ENCODE data around the gene CLEC10A. TPM values are rescaled to one million over a fixed set of nuclear protein-coding genes. Genes with fewer than 3 reads are reported as not detected.

The CLEC10A gene
- total and polyA plus RNA-seq, 2 experiments from 2014 or later = not detected

DNA sequence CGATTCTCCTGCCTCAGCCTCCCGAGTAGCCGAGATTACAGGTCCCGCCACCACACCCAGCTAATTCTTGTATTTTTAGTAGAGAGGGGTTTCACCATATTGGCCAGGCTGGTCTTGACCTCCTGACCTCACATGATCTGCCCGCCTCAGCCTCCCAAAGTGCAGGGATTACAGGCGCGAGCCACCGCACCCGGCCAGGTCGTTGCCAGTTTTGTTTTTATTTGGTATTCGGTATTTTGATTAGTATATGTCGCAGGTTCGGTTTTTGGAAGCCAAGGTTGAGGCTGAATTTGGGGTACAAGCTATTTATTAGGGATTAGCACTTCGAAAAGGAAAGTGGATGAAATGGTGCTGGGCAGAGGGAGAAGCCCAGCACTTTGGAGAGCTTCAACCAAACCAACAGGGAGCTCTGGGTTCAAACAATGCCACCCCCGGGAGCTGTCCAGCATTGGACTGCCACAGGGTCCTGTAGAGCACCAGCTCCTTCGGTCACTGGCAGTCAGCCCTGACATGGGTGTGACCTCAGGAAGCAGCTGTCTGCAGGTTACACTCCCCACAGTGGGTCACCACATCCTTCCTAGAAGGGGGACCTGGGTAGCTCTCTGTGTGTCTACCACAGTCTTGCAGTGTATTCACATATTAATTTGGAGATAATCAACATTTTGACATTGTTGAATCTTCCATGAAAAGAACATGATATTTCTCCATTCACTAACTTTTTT is 1.5 kb upstream of the CLEC10A start:
- Mint-ChIP-seq H3K4me3 (no peak overlapping the region), H3K9me3 (no peaks in the 10 kb centered on the region; the same call in 2 of the 3 replicates), H3K4me1 (no peaks in the 10 kb centered on the region; the same call in 2 of the 3 replicates), H3K27ac (no peak overlapping the region), H3K36me3 (ENCODE audit: low read depth) (no peaks in the 10 kb centered on the region; the same call in 2 of the 3 replicates), H3K27me3 (ENCODE audit: insufficient read depth, low read depth, poor library complexity) (peaks cover 13% of the 10 kb centered on the region)
- H3K79me2 ChIP-seq (replicated peaks; ENCODE audit: insufficient read depth) = no peaks in the 10 kb centered on the region
- DNase-seq (ENCODE audit: low spot score) (no peak), ATAC-seq (no peak)
- no peaks in the 10 kb centered on the region for H3K27me3 ChIP-seq (ENCODE audit: insufficient read depth)
- no peak overlapping the region for H3K4me3 ChIP-seq
- no peaks in the 10 kb centered on the region for H3K36me3 ChIP-seq (ENCODE audit: insufficient read depth)
- no peak overlapping the region for H3K27ac ChIP-seq (ENCODE audit: low read depth)
- TF ChIP-seq, protein P1, sequence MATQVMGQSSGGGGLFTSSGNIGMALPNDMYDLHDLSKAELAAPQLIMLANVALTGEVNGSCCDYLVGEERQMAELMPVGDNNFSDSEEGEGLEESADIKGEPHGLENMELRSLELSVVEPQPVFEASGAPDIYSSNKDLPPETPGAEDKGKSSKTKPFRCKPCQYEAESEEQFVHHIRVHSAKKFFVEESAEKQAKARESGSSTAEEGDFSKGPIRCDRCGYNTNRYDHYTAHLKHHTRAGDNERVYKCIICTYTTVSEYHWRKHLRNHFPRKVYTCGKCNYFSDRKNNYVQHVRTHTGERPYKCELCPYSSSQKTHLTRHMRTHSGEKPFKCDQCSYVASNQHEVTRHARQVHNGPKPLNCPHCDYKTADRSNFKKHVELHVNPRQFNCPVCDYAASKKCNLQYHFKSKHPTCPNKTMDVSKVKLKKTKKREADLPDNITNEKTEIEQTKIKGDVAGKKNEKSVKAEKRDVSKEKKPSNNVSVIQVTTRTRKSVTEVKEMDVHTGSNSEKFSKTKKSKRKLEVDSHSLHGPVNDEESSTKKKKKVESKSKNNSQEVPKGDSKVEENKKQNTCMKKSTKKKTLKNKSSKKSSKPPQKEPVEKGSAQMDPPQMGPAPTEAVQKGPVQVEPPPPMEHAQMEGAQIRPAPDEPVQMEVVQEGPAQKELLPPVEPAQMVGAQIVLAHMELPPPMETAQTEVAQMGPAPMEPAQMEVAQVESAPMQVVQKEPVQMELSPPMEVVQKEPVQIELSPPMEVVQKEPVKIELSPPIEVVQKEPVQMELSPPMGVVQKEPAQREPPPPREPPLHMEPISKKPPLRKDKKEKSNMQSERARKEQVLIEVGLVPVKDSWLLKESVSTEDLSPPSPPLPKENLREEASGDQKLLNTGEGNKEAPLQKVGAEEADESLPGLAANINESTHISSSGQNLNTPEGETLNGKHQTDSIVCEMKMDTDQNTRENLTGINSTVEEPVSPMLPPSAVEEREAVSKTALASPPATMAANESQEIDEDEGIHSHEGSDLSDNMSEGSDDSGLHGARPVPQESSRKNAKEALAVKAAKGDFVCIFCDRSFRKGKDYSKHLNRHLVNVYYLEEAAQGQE (IDR thresholded peaks at IDR 0.05; ENCODE audit: unreplicated experiment) = peak; percentile 64
- TF ChIP-seq EZH2 (IDR thresholded peaks at IDR 0.05; ENCODE audit: low read depth, unreplicated experiment) = no peak
- H3K9me2 ChIP-seq (ENCODE audit: insufficient read depth) = 0 out of 2 replicates have a peak, but pooled peaks cover 5% of the 10 kb centered on the region
- no peaks in the 10 kb centered on the region for H3K4me1 ChIP-seq (ENCODE audit: insufficient read depth)
- no peaks in the 10 kb centered on the region for H3F3A ChIP-seq (replicated peaks; ENCODE audit: low read depth)
- no peak overlapping the region for H2AFZ ChIP-seq
- H3K4me2 ChIP-seq = no peak overlapping the region
- no peaks in the 10 kb centered on the region for H4K20me1 ChIP-seq (replicated peaks; ENCODE audit: insufficient read depth)

DNA sequence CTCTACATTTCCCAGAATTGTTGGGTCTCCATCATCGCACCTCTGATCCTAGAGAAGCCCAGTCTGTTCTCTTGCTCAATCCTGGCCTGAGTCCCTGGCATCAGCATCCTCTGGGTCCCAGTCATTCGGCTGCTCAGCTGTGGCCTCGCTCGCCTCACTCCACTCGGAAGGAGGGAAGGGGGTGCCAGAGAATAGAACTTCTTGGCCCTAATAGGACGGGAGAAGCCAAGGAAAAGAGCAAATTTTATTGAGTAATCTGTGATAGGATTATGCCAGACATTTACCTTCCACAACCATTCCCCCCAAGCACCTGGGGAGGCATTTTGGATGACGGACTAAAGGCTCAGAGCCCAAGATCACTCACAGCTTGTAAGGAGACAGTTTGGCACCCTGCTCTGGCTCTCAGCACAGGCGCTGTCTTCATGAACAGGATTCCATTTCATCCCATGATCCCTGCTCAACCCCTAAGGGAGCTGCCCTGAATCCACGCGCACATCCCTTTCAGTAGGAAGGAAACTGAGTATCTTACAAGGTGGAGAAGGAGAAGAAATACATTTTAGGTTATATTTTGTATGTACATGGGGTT is 498 bp upstream of the CLEC10A start:
- no peaks in the 10 kb centered on the region for H3K79me2 ChIP-seq (replicated peaks; ENCODE audit: insufficient read depth)
- no peak overlapping the region for H3K27ac Mint-ChIP-seq
- no peaks in the 10 kb centered on the region for H3K36me3 ChIP-seq (ENCODE audit: insufficient read depth)
- H3K4me1 Mint-ChIP-seq = no peaks in the 10 kb centered on the region; the same call in 2 of the 3 replicates
- H3K4me3 Mint-ChIP-seq = no peak overlapping the region
- H4K20me1 ChIP-seq (replicated peaks; ENCODE audit: insufficient read depth) = no peaks in the 10 kb centered on the region
- H3K36me3 Mint-ChIP-seq (ENCODE audit: low read depth) = no peaks in the 10 kb centered on the region; the same call in 2 of the 3 replicates
- peaks cover 13% of the 10 kb centered on the region for H3K27me3 Mint-ChIP-seq (ENCODE audit: insufficient read depth, low read depth, poor library complexity)
- H3K4me2 ChIP-seq = no peak overlapping the region
- no peak overlapping the region for H3K27ac ChIP-seq (ENCODE audit: low read depth)
- H3K9me2 ChIP-seq (ENCODE audit: insufficient read depth) = no peaks in the 10 kb centered on the region
- H3F3A ChIP-seq (replicated peaks; ENCODE audit: low read depth) = no peaks in the 10 kb centered on the region
- no peaks in the 10 kb centered on the region for H3K4me1 ChIP-seq (ENCODE audit: insufficient read depth)
- no peak overlapping the region for H3K4me3 ChIP-seq
- ATAC-seq (no peak), DNase-seq (ENCODE audit: low spot score) (no peak)
- no peaks in the 10 kb centered on the region; the same call in 2 of the 3 replicates for H3K9me3 Mint-ChIP-seq
- H3K27me3 ChIP-seq (ENCODE audit: insufficient read depth) = no peaks in the 10 kb centered on the region
- H2AFZ ChIP-seq = peak overlapping the region; percentile 10; the same call in 1 of the 2 replicates
- TF ChIP-seq NANOG (IDR thresholded peaks at IDR 0.05; ENCODE audit: borderline replicate concordance) = no peak
- TF ChIP-seq, protein P2, sequence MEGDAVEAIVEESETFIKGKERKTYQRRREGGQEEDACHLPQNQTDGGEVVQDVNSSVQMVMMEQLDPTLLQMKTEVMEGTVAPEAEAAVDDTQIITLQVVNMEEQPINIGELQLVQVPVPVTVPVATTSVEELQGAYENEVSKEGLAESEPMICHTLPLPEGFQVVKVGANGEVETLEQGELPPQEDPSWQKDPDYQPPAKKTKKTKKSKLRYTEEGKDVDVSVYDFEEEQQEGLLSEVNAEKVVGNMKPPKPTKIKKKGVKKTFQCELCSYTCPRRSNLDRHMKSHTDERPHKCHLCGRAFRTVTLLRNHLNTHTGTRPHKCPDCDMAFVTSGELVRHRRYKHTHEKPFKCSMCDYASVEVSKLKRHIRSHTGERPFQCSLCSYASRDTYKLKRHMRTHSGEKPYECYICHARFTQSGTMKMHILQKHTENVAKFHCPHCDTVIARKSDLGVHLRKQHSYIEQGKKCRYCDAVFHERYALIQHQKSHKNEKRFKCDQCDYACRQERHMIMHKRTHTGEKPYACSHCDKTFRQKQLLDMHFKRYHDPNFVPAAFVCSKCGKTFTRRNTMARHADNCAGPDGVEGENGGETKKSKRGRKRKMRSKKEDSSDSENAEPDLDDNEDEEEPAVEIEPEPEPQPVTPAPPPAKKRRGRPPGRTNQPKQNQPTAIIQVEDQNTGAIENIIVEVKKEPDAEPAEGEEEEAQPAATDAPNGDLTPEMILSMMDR (conservative IDR thresholded peaks at IDR 0.05; ENCODE audit: low read depth in 2 of 2) = no peak
- TF ChIP-seq, protein P3, sequence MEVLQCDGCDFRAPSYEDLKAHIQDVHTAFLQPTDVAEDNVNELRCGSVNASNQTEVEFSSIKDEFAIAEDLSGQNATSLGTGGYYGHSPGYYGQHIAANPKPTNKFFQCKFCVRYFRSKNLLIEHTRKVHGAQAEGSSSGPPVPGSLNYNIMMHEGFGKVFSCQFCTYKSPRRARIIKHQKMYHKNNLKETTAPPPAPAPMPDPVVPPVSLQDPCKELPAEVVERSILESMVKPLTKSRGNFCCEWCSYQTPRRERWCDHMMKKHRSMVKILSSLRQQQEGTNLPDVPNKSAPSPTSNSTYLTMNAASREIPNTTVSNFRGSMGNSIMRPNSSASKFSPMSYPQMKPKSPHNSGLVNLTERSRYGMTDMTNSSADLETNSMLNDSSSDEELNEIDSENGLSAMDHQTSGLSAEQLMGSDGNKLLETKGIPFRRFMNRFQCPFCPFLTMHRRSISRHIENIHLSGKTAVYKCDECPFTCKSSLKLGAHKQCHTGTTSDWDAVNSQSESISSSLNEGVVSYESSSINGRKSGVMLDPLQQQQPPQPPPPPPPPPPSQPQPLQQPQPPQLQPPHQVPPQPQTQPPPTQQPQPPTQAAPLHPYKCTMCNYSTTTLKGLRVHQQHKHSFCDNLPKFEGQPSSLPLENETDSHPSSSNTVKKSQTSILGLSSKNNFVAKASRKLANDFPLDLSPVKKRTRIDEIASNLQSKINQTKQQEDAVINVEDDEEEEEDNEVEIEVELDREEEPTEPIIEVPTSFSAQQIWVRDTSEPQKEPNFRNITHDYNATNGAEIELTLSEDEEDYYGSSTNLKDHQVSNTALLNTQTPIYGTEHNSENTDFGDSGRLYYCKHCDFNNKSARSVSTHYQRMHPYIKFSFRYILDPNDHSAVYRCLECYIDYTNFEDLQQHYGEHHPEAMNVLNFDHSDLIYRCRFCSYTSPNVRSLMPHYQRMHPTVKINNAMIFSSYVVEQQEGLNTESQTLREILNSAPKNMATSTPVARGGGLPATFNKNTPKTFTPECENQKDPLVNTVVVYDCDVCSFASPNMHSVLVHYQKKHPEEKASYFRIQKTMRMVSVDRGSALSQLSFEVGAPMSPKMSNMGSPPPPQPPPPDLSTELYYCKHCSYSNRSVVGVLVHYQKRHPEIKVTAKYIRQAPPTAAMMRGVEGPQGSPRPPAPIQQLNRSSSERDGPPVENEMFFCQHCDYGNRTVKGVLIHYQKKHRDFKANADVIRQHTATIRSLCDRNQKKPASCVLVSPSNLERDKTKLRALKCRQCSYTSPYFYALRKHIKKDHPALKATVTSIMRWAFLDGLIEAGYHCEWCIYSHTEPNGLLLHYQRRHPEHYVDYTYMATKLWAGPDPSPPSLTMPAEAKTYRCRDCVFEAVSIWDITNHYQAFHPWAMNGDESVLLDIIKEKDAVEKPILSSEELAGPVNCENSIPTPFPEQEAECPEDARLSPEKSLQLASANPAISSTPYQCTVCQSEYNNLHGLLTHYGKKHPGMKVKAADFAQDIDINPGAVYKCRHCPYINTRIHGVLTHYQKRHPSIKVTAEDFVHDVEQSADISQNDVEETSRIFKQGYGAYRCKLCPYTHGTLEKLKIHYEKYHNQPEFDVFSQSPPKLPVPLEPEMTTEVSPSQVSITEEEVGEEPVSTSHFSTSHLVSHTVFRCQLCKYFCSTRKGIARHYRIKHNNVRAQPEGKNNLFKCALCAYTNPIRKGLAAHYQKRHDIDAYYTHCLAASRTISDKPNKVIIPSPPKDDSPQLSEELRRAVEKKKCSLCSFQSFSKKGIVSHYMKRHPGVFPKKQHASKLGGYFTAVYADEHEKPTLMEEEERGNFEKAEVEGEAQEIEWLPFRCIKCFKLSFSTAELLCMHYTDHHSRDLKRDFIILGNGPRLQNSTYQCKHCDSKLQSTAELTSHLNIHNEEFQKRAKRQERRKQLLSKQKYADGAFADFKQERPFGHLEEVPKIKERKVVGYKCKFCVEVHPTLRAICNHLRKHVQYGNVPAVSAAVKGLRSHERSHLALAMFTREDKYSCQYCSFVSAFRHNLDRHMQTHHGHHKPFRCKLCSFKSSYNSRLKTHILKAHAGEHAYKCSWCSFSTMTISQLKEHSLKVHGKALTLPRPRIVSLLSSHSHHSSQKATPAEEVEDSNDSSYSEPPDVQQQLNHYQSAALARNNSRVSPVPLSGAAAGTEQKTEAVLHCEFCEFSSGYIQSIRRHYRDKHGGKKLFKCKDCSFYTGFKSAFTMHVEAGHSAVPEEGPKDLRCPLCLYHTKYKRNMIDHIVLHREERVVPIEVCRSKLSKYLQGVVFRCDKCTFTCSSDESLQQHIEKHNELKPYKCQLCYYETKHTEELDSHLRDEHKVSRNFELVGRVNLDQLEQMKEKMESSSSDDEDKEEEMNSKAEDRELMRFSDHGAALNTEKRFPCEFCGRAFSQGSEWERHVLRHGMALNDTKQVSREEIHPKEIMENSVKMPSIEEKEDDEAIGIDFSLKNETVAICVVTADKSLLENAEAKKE (CRISPR knock-in tag; IDR thresholded peaks at IDR 0.05) = no peak
- TF ChIP-seq STAT1 (IDR thresholded peaks at IDR 0.05; ENCODE audit: unreplicated experiment) = no peak
- no peak for TF ChIP-seq JUNB (IDR thresholded peaks at IDR 0.05; ENCODE audit: unreplicated experiment)

All from GM23338 (cell line).